GM19467 (cell line): ENCODE data around the gene IMMP2L.
"Not testable (repeated sequence)": the region's sequence is repeated elsewhere in the genome, so short reads cannot be mapped to it uniquely, and the experiment has no call there.

Experiments used
- ATAC-seq: cut with Tn5 transposase; IDR thresholded peaks from one replicate; pipeline ENCODE4 v1.9.1; 2021; ENCODE audit warnings: mild to moderate bottlenecking, moderate library complexity; ENCODE audit not compliant: unreplicated experiment

The IMMP2L gene

GRCh38 chr7:110685899-110686298, 876.4 kb downstream of the IMMP2L start:
- no peak for ATAC-seq

GRCh38 chr7:110681941-110682340, 880.4 kb downstream of the IMMP2L start:
- no peak for ATAC-seq

- no peak for ATAC-seq
Observed at GRCh38 chr7:110677405-110677804, 884.9 kb downstream of the IMMP2L start.

GRCh38 chr7:110676785-110677184, 885.5 kb downstream of the IMMP2L start:
- ATAC-seq, result no peak

- ATAC-seq, result peak; percentile 66
Observed at GRCh38 chr7:110675383-110676103, 886.7 kb downstream of the IMMP2L start.

GRCh38 chr7:110673148-110673547, 889.1 kb downstream of the IMMP2L start:
- ATAC-seq, result no peak

GRCh38 chr7:110669410-110669809, 892.9 kb downstream of the IMMP2L start:
- ATAC-seq, result no peak

- ATAC-seq, result no peak
Observed at GRCh38 chr7:110664803-110665202, 897.5 kb downstream of the IMMP2L start.

GRCh38 chr7:110660637-110661036, 901.7 kb downstream of the IMMP2L start:
- not testable (repeated sequence) for ATAC-seq

- no peak for ATAC-seq
Observed at GRCh38 chr7:110650328-110650727, 912.0 kb downstream of the IMMP2L start.

GRCh38 chr7:110647266-110647665, 915.0 kb downstream of the IMMP2L start:
- no peak for ATAC-seq

GRCh38 chr7:110646804-110647203, 915.5 kb downstream of the IMMP2L start:
- ATAC-seq, result no peak

- ATAC-seq, result no peak
Observed at GRCh38 chr7:110645616-110646015, 916.7 kb downstream of the IMMP2L start.

GRCh38 chr7:110645060-110645459, 917.2 kb downstream of the IMMP2L start:
- ATAC-seq, result peak; percentile 69

- ATAC-seq, result no peak
Observed at GRCh38 chr7:110637252-110637651, 925.0 kb downstream of the IMMP2L start.

- no peak for ATAC-seq
Observed at GRCh38 chr7:110633313-110633712, 929.0 kb downstream of the IMMP2L start.

- ATAC-seq, result no peak
Observed at GRCh38 chr7:110626414-110626813, 935.9 kb downstream of the IMMP2L start.

GRCh38 chr7:110625294-110625693, 937.0 kb downstream of the IMMP2L start:
- ATAC-seq, result no peak

- no peak for ATAC-seq
Observed at GRCh38 chr7:110623436-110623835, 938.9 kb downstream of the IMMP2L start.

GRCh38 chr7:110621289-110621688, 941.0 kb downstream of the IMMP2L start:
- no peak for ATAC-seq

- no peak for ATAC-seq
Observed at GRCh38 chr7:110620110-110620735, 942.1 kb downstream of the IMMP2L start.
